Neuronal stem cell (in vitro differentiated cells): Measurements from ENCODE around the gene CD99.

Experiments used
- DNase-seq: peaks from one replicate; pipeline ENCODE4 v3.0.0-alpha.2; 2013; ENCODE audit warnings: low spot score
- H2AFZ ChIP-seq: one replicate; pipeline ENCODE4 v1.6.1; 2013; ENCODE audit warnings: mild to moderate bottlenecking, low read length, inconsistent platforms
- H2AK5ac ChIP-seq: 2 replicates; pipeline ENCODE4 v1.6.1; 2013; ENCODE audit warnings: low read depth, mild to moderate bottlenecking, inconsistent platforms, low read length, moderate library complexity, mixed read lengths
- H2BK120ac ChIP-seq: 2 replicates; pipeline ENCODE4 v1.6.1; 2013; ENCODE audit warnings: low read depth, mild to moderate bottlenecking, inconsistent platforms, low read length, moderate library complexity, mixed read lengths
- H2BK12ac ChIP-seq: one replicate; pipeline ENCODE4 v1.6.1; 2013; ENCODE audit warnings: low read length, inconsistent platforms
- H2BK15ac ChIP-seq: 2 replicates; pipeline ENCODE4 v1.6.1; 2013; ENCODE audit warnings: mild to moderate bottlenecking, low read length, inconsistent platforms, mixed read lengths
- H2BK5ac ChIP-seq: one replicate; pipeline ENCODE4 v1.6.1; 2013; ENCODE audit warnings: inconsistent platforms, mild to moderate bottlenecking, low read length, moderate library complexity
- H3K14ac ChIP-seq: one replicate; pipeline ENCODE4 v1.6.1; 2013; ENCODE audit warnings: low read length, inconsistent platforms
- H3K18ac ChIP-seq: 2 replicates; pipeline ENCODE4 v1.6.1; 2013; ENCODE audit warnings: low read length, inconsistent platforms
- H3K23ac ChIP-seq: 2 replicates; pipeline ENCODE4 v1.6.1; 2013; ENCODE audit warnings: low read depth, mild to moderate bottlenecking, mixed read lengths, low read length, inconsistent platforms; ENCODE audit not compliant: poor library complexity
- H3K27ac ChIP-seq: replicated peaks from 3 replicates; pipeline ENCODE4 v1.5.1; 2013; ENCODE audit warnings: low read length, inconsistent platforms
- H3K27me3 ChIP-seq, 3 experiments: 2 replicates each; pipeline ENCODE4 v1.6.1; 2013; ENCODE audit warnings: low read length in 3 of 3, mild to moderate bottlenecking in 2 of 3, inconsistent platforms in 1 of 3, low read depth in 1 of 3, mixed read lengths in 1 of 3, moderate library complexity in 1 of 3; ENCODE audit not compliant: control insufficient read depth in 3 of 3, insufficient read depth in 3 of 3
- H3K36me3 ChIP-seq, 2 donors: replicated peaks in 1 of 2; 2 replicates each; pipeline ENCODE4 v1.6.1; 2013; ENCODE audit warnings: low read length in 2 of 2; ENCODE audit not compliant: control insufficient read depth in 2 of 2, insufficient read depth in 2 of 2
- H3K4ac ChIP-seq: 2 replicates; pipeline ENCODE4 v1.6.1; 2013; ENCODE audit warnings: inconsistent platforms, mild to moderate bottlenecking, low read length, moderate library complexity
- H3K4me1 ChIP-seq, 2 donors: 1 replicate in 1 of 2; 2 replicates in 1 of 2; pipeline ENCODE4 v1.6.1; 2013; ENCODE audit warnings: low read length in 2 of 2, low read depth in 1 of 2; ENCODE audit not compliant: control insufficient read depth in 2 of 2, insufficient read depth in 1 of 2
- H3K4me2 ChIP-seq: one replicate; pipeline ENCODE4 v1.6.1; 2013; ENCODE audit warnings: mild to moderate bottlenecking, low read length, inconsistent platforms; ENCODE audit not compliant: insufficient read depth, poor library complexity, severe bottlenecking
- H3K4me3 ChIP-seq, 2 donors: 2 replicates each; pipeline ENCODE4 v1.5.1; 2013; ENCODE audit warnings: low read length in 2 of 2, mild to moderate bottlenecking in 2 of 2, inconsistent platforms in 1 of 2, moderate library complexity in 1 of 2
- H3K79me1 ChIP-seq: one replicate; pipeline ENCODE4 v1.6.1; 2013; ENCODE audit warnings: low read depth, mild to moderate bottlenecking, inconsistent platforms, low read length, moderate library complexity
- H3K9ac ChIP-seq: one replicate; pipeline ENCODE4 v1.6.1; 2013; ENCODE audit warnings: mild to moderate bottlenecking, low read depth, low read length, inconsistent platforms; ENCODE audit not compliant: poor library complexity
- H3K9me3 ChIP-seq, 2 donors: replicated peaks in 1 of 2; 2 replicates each; pipeline versions ENCODE3 to v1.6.1; 2013; ENCODE audit warnings: low read length in 2 of 2, mild to moderate bottlenecking in 2 of 2, inconsistent platforms in 1 of 2, low read depth in 1 of 2, mixed read lengths in 1 of 2, moderate library complexity in 1 of 2; ENCODE audit not compliant: control insufficient read depth in 2 of 2, insufficient read depth in 1 of 2
- H4K8ac ChIP-seq: one replicate; pipeline ENCODE4 v1.6.1; 2013; ENCODE audit warnings: low read depth, mild to moderate bottlenecking, inconsistent platforms, low read length, moderate library complexity
- H4K91ac ChIP-seq: one replicate; pipeline ENCODE4 v1.6.1; 2013; ENCODE audit warnings: low read length, low read depth, mild to moderate bottlenecking, inconsistent platforms; ENCODE audit not compliant: poor library complexity
- WGBS, 2 donors: extraction: QIAGEN DNeasy Blood & Tissue Kit; methylation state at CpG; one replicate each; pipeline ENCODE4 v1.1.7; 2013; ENCODE audit warnings: missing lambda C conversion rate in 2 of 2, mixed read lengths in 1 of 2; ENCODE audit not compliant: insufficient read length in 2 of 2, insufficient replicate concordance in 1 of 2; ENCODE audit errors: extremely low coverage in 2 of 2; 5-methylcytosine and 5-hydroxymethylcytosine counted together

CD99 gene

DNA sequence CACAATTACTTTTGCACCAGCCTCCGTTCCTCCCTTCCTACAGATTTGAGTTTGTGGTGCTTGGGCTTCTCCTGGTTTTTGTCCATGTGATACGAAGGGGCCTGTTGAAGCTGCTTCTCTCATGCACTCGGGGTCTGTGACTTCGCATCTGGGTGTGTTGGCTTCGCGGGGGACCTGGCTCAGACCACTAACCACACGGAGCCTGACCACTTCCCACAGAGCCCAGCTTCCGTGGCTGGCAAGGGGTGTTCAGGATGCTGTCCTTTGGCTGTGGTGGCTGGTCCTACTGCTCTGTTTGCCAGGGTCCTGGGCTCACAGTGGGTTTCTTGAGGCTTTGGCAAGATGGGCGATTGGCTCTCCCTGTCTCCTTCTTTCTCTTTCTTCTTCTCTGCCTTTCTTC, 41.0 kb downstream of the CD99 start:
- Histone ChIP-seq H2BK5ac (no peak overlapping the region), H4K8ac (no peak overlapping the region), H3K4me2 (no peak overlapping the region), H3K9me3 (peaks cover 7 to 25% of the 10 kb centered on the region in 2 donors), H3K14ac (no peak overlapping the region), H2BK15ac (no peak overlapping the region), H3K4ac (no peak overlapping the region), H2AFZ (no peak overlapping the region), H3K9ac (no peak overlapping the region), H4K91ac (no peak overlapping the region), H3K18ac (no peak overlapping the region), H3K23ac (no peak overlapping the region), H3K27ac (no peak overlapping the region), H3K4me1 (no peaks in the 10 kb centered on the region), H3K36me3 (peaks cover 20 to 66% of the 10 kb centered on the region in 2 donors), H2BK12ac (no peak overlapping the region), H2AK5ac (no peak overlapping the region), H3K4me3 (no peak overlapping the region), H3K27me3 (no peaks in the 10 kb centered on the region), H2BK120ac (no peak overlapping the region), H3K79me1 (no peaks in the 10 kb centered on the region)
- no peak for DNase-seq
- WGBS, 2 donors = no CpG with 5 or more reads among the region's 9 CpGs

DNA sequence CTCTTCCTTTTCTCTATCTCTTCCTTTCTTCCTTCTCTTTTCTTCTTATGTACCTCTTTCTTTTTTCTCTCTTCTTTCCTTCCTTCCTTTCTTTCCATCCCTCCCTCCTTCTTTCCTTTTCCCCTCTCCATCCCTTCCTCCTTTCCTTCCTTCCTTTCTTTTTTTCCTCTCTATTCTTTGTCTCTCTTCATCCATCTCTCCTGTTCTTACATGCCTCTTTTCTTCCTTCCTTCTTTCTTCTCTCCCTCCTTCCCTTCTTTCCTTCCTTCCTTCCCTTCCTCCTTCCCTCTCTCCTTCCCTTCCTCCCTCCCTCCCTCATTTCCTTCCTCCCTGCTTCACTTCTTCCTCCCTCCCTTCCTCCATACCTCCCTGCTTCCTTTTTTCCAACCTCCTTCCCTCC, 41.6 kb downstream of the CD99 start:
- Histone ChIP-seq H2BK5ac (no peak overlapping the region), H3K9ac (no peak overlapping the region), H3K27ac (no peak overlapping the region), H3K79me1 (no peaks in the 10 kb centered on the region), H2BK15ac (no peak overlapping the region), H4K8ac (no peak overlapping the region), H3K14ac (no peak overlapping the region), H2BK120ac (no peak overlapping the region), H3K9me3 (peaks cover 6 to 25% of the 10 kb centered on the region in 2 donors), H2BK12ac (no peak overlapping the region), H3K18ac (no peak overlapping the region), H2AFZ (no peak overlapping the region), H3K4me2 (no peak overlapping the region), H2AK5ac (no peak overlapping the region), H3K36me3 (peaks cover 18 to 62% of the 10 kb centered on the region in 2 donors), H3K4ac (no peak overlapping the region), H3K27me3 (no peaks in the 10 kb centered on the region), H3K4me3 (no peak overlapping the region), H4K91ac (no peak overlapping the region), H3K23ac (no peak overlapping the region), H3K4me1 (no peaks in the 10 kb centered on the region)
- no peak for DNase-seq

DNA sequence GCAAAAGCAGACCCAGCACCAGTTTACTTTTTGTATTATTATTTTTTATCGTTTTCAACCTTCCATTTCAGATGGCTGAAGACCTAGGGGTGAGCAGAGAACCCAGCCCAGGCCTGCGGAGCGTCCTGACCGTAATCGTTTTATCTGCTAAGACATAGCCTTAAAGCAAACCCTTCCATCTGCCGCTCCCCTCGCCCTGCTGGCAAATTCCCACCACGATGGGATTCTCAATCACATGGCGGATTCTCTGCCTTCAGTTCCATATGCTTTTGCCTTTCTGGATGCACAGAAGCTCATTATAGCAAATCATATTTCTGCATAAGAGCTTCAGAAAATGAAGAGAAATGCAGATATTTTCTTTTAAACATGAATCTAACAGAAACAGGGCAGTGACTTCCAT, 42.2 kb downstream of the CD99 start:
- WGBS, 2 donors = no CpG with 5 or more reads among the region's 9 CpGs
- Histone ChIP-seq H2BK12ac (no peak overlapping the region), H2BK5ac (no peak overlapping the region), H2AFZ (no peak overlapping the region), H3K23ac (no peak overlapping the region), H3K27ac (no peak overlapping the region), H3K9me3 (peaks cover 6 to 23% of the 10 kb centered on the region in 2 donors), H3K18ac (no peak overlapping the region), H3K4me3 (no peak overlapping the region), H3K36me3 (peaks cover 19 to 59% of the 10 kb centered on the region in 2 donors), H4K91ac (no peak overlapping the region), H2BK15ac (no peak overlapping the region), H2BK120ac (no peak overlapping the region), H2AK5ac (no peak overlapping the region), H3K9ac (no peak overlapping the region), H3K4me1 (no peaks in the 10 kb centered on the region), H3K14ac (no peak overlapping the region), H3K27me3 (no peaks in the 10 kb centered on the region), H3K4ac (no peak overlapping the region), H3K79me1 (no peaks in the 10 kb centered on the region), H3K4me2 (no peak overlapping the region), H4K8ac (no peak overlapping the region)
- no peak for DNase-seq

DNA sequence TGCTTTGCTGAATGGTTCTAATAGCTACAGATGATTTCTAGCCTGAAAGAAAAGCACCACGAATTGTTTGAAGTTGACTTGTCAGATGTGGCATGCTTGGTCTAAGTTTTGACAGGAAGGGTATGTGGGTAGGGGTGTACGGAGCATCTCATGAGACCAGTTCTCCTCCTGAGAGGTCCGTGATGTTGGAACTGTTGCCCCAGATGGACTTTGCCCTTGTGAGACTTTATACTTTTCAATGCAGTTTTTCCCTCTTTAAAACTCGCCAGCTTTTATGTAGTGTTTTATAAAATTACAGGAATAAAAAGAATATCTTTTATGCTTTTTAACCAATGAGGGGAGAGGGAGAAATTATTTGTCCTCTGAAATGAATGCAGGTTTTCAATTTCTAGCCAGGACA, 44.2 kb downstream of the CD99 start:
- Histone ChIP-seq H2BK12ac (no peak overlapping the region), H2AK5ac (no peak overlapping the region), H2BK15ac (no peak overlapping the region), H3K4me3 (no peak overlapping the region), H3K4me1 (no peaks in the 10 kb centered on the region), H4K8ac (no peak overlapping the region), H4K91ac (no peak overlapping the region), H3K23ac (no peak overlapping the region), H3K4ac (no peak overlapping the region), H3K18ac (no peak overlapping the region), H3K79me1 (no peaks in the 10 kb centered on the region), H3K14ac (no peak overlapping the region), H2BK120ac (no peak overlapping the region), H3K4me2 (no peak overlapping the region), H3K9ac (no peak overlapping the region), H3K27me3 (no peaks in the 10 kb centered on the region), H3K36me3 (peaks cover 15 to 54% of the 10 kb centered on the region in 2 donors), H2AFZ (no peak overlapping the region), H3K9me3 (peaks cover 6 to 15% of the 10 kb centered on the region in 2 donors), H2BK5ac (no peak overlapping the region), H3K27ac (no peak overlapping the region)
- DNase-seq = no peak
- no CpG with 5 or more reads among the region's 4 CpGs for whole genome bisulfite sequencing, 2 donors
